ENCODE results near the gene CD177.
"Not testable (repeated sequence)": the region's sequence is repeated elsewhere in the genome, so short reads cannot be mapped to it uniquely, and the experiment has no call there.

Gene CD177

GRCh38 chr19:43362179-43362578, 8.7 kb downstream of the CD177 start:
- TF ChIP-seq CTCF (IDR thresholded peaks at IDR 0.05; ENCODE audit: borderline replicate concordance, insufficient read depth, low read depth, low read length) = no peak
- no peak overlapping the region for H3K4me3 ChIP-seq (ENCODE audit: low read depth, low read length)

- no peak for TF ChIP-seq CTCF (IDR thresholded peaks at IDR 0.05; ENCODE audit: borderline replicate concordance, insufficient read depth, low read depth, low read length)
- H3K4me3 ChIP-seq (ENCODE audit: low read depth, low read length) = no peak overlapping the region
These were observed 9.3 kb downstream of the CD177 start for GRCh38 chr19:43362745-43363144.

GRCh38 chr19:43365677-43366076, 12.2 kb downstream of the CD177 start:
- not testable (repeated sequence) for H3K4me3 ChIP-seq (ENCODE audit: low read depth, low read length)

GRCh38 chr19:43367822-43368221, 14.3 kb downstream of the CD177 start:
- H3K4me3 ChIP-seq (ENCODE audit: low read depth, low read length) = no peak overlapping the region
- TF ChIP-seq CTCF (IDR thresholded peaks at IDR 0.05; ENCODE audit: borderline replicate concordance, insufficient read depth, low read depth, low read length) = no peak

- H3K4me3 ChIP-seq (ENCODE audit: low read depth, low read length) = not testable (repeated sequence)
These were observed 15.4 kb downstream of the CD177 start for GRCh38 chr19:43368897-43369296.

GRCh38 chr19:43371909-43372308, 18.4 kb downstream of the CD177 start:
- no peak overlapping the region for H3K4me3 ChIP-seq (ENCODE audit: low read depth, low read length)
- TF ChIP-seq CTCF (IDR thresholded peaks at IDR 0.05; ENCODE audit: borderline replicate concordance, insufficient read depth, low read depth, low read length) = no peak

- no peak overlapping the region for H3K4me3 ChIP-seq (ENCODE audit: low read depth, low read length)
- TF ChIP-seq CTCF (IDR thresholded peaks at IDR 0.05; ENCODE audit: borderline replicate concordance, insufficient read depth, low read depth, low read length) = no peak
These were observed 19.0 kb downstream of the CD177 start for GRCh38 chr19:43372462-43372861.

GRCh38 chr19:43377624-43378023, 24.1 kb downstream of the CD177 start:
- H3K4me3 ChIP-seq (ENCODE audit: low read depth, low read length) = not testable (repeated sequence)

GRCh38 chr19:43380008-43380407, 26.5 kb downstream of the CD177 start:
- TF ChIP-seq CTCF (IDR thresholded peaks at IDR 0.05; ENCODE audit: borderline replicate concordance, insufficient read depth, low read depth, low read length) = no peak
- H3K4me3 ChIP-seq (ENCODE audit: low read depth, low read length) = no peak overlapping the region
